ENCODE data around the gene L3MBTL4.
"Not testable (repeated sequence)": the region's sequence is repeated elsewhere in the genome, so short reads cannot be mapped to it uniquely, and the experiment has no call there.

DNA sequence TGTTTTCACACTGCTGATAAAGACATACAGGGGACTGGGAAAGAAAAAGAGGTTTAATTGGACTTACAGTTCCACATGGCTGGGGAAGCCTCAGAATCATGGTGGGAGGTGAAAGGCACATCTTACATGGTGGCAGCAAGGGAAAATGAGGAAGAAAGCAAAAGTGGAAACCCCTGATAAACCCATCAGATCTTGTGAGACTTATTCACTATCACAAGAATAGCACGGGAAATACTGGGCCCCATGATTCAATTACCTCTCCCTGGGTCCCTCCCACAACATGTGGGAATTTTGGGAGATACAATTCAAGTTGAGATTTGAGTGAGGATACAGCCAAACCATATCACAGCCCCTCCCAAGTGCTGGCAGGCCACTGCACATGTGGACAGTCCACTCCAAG is 278.8 kb downstream of the L3MBTL4 start:
- not testable (repeated sequence) for TF ChIP-seq POLR2AphosphoS5 (IDR thresholded peaks at IDR 0.05; ENCODE audit: low read depth, low read length)
- TF ChIP-seq, protein P1, sequence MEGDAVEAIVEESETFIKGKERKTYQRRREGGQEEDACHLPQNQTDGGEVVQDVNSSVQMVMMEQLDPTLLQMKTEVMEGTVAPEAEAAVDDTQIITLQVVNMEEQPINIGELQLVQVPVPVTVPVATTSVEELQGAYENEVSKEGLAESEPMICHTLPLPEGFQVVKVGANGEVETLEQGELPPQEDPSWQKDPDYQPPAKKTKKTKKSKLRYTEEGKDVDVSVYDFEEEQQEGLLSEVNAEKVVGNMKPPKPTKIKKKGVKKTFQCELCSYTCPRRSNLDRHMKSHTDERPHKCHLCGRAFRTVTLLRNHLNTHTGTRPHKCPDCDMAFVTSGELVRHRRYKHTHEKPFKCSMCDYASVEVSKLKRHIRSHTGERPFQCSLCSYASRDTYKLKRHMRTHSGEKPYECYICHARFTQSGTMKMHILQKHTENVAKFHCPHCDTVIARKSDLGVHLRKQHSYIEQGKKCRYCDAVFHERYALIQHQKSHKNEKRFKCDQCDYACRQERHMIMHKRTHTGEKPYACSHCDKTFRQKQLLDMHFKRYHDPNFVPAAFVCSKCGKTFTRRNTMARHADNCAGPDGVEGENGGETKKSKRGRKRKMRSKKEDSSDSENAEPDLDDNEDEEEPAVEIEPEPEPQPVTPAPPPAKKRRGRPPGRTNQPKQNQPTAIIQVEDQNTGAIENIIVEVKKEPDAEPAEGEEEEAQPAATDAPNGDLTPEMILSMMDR (IDR thresholded peaks at IDR 0.05) = not testable (repeated sequence)

All from Panc1 (cell line).